GM12801 (cell line): ENCODE data around the gene HADHA.

Source experiments
- CTCF ChIP-seq: IDR thresholded peaks from one replicate; pipeline ENCODE4 v1.5.1; 2011; ENCODE audit warnings: control low read depth; ENCODE audit not compliant: insufficient read length; ENCODE audit errors: extremely low read depth

Gene HADHA

DNA sequence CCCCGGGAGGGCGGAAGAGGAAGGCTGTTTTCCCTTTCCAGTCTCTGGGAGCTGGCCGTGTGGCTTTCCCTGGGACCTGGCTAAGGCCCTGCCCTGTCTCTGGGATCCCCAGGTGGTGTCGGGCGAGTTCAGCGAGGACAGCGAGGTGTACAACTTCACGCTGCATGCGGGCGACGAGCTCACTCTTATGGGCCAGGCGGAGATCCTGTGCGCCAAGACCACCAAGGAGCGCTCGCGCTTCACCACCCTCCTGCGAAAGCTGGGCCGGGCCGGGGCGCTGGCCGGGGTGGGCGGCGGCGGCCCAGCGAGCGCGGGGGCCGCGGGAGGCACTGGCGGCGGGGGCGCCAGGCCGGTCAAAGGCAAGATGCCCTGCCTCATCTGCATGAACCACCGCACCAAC lies 60.3 kb downstream of the HADHA start:
- TF ChIP-seq CTCF = no peak

- TF ChIP-seq CTCF = no peak
Observed at GRCh38 chr2:26182887-26183630, 61.4 kb downstream of the HADHA start.

- TF ChIP-seq CTCF = no peak
Observed at GRCh38 chr2:26182441-26182840, 62.0 kb downstream of the HADHA start.

GRCh38 chr2:26179446-26179913 lies 65.0 kb downstream of the HADHA start:
- no peak for TF ChIP-seq CTCF

- TF ChIP-seq CTCF = no peak
Observed at GRCh38 chr2:26178746-26179436, 65.5 kb downstream of the HADHA start.

- no peak for TF ChIP-seq CTCF
Observed at GRCh38 chr2:26178246-26178645, 66.2 kb downstream of the HADHA start.

DNA sequence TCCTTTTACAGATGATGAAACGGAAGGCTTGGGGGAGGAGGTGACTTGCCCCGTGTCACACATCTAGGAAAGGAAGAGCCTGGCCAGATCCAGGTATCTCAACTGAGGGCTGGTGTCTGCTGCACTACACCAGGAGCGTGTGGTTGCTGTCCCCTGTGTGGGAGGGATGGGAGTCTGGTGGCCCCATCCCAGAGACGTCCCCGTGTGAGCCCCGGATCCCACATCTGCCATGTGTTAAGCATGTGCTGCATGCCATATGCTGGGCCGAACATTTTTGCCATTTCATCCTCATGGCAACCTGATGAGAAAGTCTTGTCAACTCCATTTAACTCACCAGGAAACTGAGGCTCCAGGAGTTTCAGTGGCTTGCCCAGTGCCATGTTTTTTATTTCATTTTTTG lies 67.3 kb downstream of the HADHA start:
- no peak for TF ChIP-seq CTCF
